GM23248 (cell line): ENCODE measurements around the gene KNG1.

Source experiments
- EZH2 ChIP-seq: fragments of 200-600 bp; sonication (generic); IDR thresholded peaks from 2 replicates; pipeline ENCODE4 v1.6.1; 2018; ENCODE audit warnings: antibody characterized with exemption, mild to moderate bottlenecking; ENCODE audit not compliant: insufficient read depth, poor library complexity, severe bottlenecking
- EZH2phosphoT487 ChIP-seq: fragments of 200-600 bp; sonication (generic); IDR thresholded peaks from 2 replicates; pipeline ENCODE4 v1.6.1; 2018; ENCODE audit warnings: antibody characterized with exemption, moderate library complexity, mild to moderate bottlenecking, low read depth; ENCODE audit not compliant: insufficient read depth

- no peak for TF ChIP-seq EZH2phosphoT487
- no peak for TF ChIP-seq EZH2
Measured at GRCh38 chr3:186697510-186697909, 19.6 kb upstream of the KNG1 start.
